ENCODE results near the gene ERP44.

ERP44 gene

GRCh38 chr9:99973455-99973854 is 125.3 kb downstream of the ERP44 start:
- H3K4me3 ChIP-seq (ENCODE audit: low read depth, low read length): no peak overlapping the region
- no peak for TF ChIP-seq CTCF (IDR thresholded peaks at IDR 0.05; ENCODE audit: low read depth, low read length)

- no peak for TF ChIP-seq CTCF (IDR thresholded peaks at IDR 0.05; ENCODE audit: low read depth, low read length)
- no peak overlapping the region for H3K4me3 ChIP-seq (ENCODE audit: low read depth, low read length)
Observed at GRCh38 chr9:99971410-99971809, 127.4 kb downstream of the ERP44 start.

GRCh38 chr9:99970481-99970880 is 128.3 kb downstream of the ERP44 start:
- H3K4me3 ChIP-seq (ENCODE audit: low read depth, low read length): no peak overlapping the region
- TF ChIP-seq CTCF (IDR thresholded peaks at IDR 0.05; ENCODE audit: low read depth, low read length): no peak

- no peak for TF ChIP-seq CTCF (IDR thresholded peaks at IDR 0.05; ENCODE audit: low read depth, low read length)
- H3K4me3 ChIP-seq (ENCODE audit: low read depth, low read length): no peak overlapping the region
Observed at GRCh38 chr9:99967457-99967856, 131.3 kb downstream of the ERP44 start.

- no peak for TF ChIP-seq CTCF (IDR thresholded peaks at IDR 0.05; ENCODE audit: low read depth, low read length)
- no peak overlapping the region for H3K4me3 ChIP-seq (ENCODE audit: low read depth, low read length)
Observed at GRCh38 chr9:99966716-99967115, 132.1 kb downstream of the ERP44 start.

- TF ChIP-seq CTCF (IDR thresholded peaks at IDR 0.05; ENCODE audit: low read depth, low read length): no peak
- H3K4me3 ChIP-seq (ENCODE audit: low read depth, low read length): no peak overlapping the region
Observed at GRCh38 chr9:99966001-99966400, 132.8 kb downstream of the ERP44 start.

GRCh38 chr9:99964336-99964735 is 134.5 kb downstream of the ERP44 start:
- no peak for TF ChIP-seq CTCF (IDR thresholded peaks at IDR 0.05; ENCODE audit: low read depth, low read length)

More at GRCh38 chr9:99964336-99964735, 134.5 kb downstream of the ERP44 start:
- no peak overlapping the region for H3K4me3 ChIP-seq (ENCODE audit: low read depth, low read length)
